Skeletal muscle satellite cell (primary cell): ENCODE measurements around the gene EML1.
"Not testable (repeated sequence)": the region's sequence is repeated elsewhere in the genome, so short reads cannot be mapped to it uniquely, and the experiment has no call there.

ENCODE experiments used
- H3K27me3 ChIP-seq: 2 replicates; pipeline ENCODE4 v1.7.0; 2013; ENCODE audit warnings: low read length; ENCODE audit not compliant: control insufficient read depth, insufficient read depth
- H3K36me3 ChIP-seq: 2 replicates; pipeline ENCODE4 v1.7.0; 2013; ENCODE audit warnings: mild to moderate bottlenecking, control low read depth, low read length; ENCODE audit not compliant: insufficient read depth
- H3K4me1 ChIP-seq: 2 replicates; pipeline ENCODE4 v1.7.0; 2013; ENCODE audit warnings: low read length; ENCODE audit not compliant: control insufficient read depth, insufficient read depth
- H3K4me2 ChIP-seq: 2 replicates; pipeline ENCODE4 v1.7.0; 2013; ENCODE audit warnings: mild to moderate bottlenecking, low read length
- H3K4me3 ChIP-seq: 2 replicates; pipeline ENCODE4 v1.7.0; 2013; ENCODE audit warnings: low read length
- H3K9ac ChIP-seq: 2 replicates; pipeline ENCODE4 v1.7.0; 2013; ENCODE audit warnings: mild to moderate bottlenecking, low read depth, low read length, moderate library complexity
- H3K9me3 ChIP-seq: replicated peaks from 2 replicates; pipeline ENCODE4 v1.7.0; 2013; ENCODE audit warnings: mild to moderate bottlenecking, control low read depth, low read length

Gene EML1

DNA sequence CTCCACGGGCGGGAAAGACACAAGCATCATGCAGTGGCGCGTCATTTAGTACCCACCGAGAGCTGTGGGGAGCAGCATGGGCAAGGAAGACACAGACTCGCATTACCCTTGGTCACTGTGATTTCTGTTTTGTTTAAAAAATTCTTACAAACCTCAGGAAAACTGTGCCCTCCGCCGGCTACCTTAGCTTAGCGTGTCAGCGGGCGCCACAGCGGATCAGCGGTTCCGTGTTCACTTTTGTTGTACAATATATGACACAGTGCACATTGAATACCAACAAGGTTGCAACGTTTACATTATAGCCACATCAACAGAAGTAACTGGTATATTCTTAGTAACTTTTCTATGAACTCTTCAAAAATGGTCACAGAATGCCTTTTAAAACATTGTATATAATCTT is 146.9 kb downstream of the EML1 start:
- Histone ChIP-seq H3K9me3 (no peaks in the 10 kb centered on the region), H3K9ac (no peak overlapping the region), H3K4me2 (no peak overlapping the region), H3K4me3 (no peak overlapping the region), H3K4me1 (no peaks in the 10 kb centered on the region), H3K27me3 (no peaks in the 10 kb centered on the region), H3K36me3 (peaks cover 22% of the 10 kb centered on the region)

DNA sequence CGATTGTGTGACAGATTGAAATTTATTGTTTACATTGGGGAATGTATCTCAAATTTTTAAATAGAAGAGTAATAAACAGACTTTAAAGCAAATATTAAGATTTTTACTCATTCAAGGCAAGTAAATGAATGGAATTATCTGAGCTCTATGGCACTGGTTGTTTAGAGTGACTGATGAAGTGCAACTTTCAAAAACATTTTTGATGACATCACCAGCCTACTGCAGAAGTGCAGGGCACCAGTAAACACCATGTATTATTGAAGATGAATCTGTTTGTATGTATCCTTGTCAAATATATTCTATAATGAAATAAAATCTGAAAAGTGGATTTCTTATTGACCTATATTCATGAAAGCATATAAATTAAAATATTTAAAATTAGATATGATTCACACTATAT is 148.0 kb downstream of the EML1 start:
- Histone ChIP-seq H3K4me1 (peaks cover 4% of the 10 kb centered on the region), H3K9me3 (no peaks in the 10 kb centered on the region), H3K4me2 (no peak overlapping the region), H3K4me3 (no peak overlapping the region), H3K36me3 (peaks cover 22% of the 10 kb centered on the region), H3K9ac (no peak overlapping the region), H3K27me3 (no peaks in the 10 kb centered on the region)

DNA sequence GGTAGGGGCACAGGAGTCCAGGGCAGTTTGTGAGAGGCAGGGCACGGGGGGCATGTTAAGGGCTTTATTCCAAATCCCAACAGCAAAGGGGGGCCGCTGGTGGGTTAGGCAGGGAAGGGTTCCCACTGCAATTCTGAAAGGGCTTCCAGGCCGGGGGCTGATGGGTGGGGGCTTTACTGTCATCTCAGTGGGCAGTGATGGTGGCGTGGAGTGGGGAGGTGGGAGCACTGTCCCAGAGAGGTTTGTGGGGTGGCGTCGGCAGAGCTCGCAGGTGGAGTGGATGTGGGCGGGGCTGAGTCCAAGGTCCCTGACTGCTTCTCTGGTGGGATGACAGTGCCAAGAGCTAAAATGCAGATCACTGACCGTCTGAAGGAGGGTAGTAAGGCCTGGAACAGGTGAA is 150.4 kb downstream of the EML1 start:
- Histone ChIP-seq H3K9me3 (no peaks in the 10 kb centered on the region), H3K4me1 (peaks cover 10% of the 10 kb centered on the region), H3K4me3 (no peak overlapping the region), H3K9ac (no peak overlapping the region), H3K27me3 (no peaks in the 10 kb centered on the region), H3K4me2 (no peak overlapping the region), H3K36me3 (peaks cover 22% of the 10 kb centered on the region)

- H3K4me3 ChIP-seq = no peak overlapping the region
- H3K9ac ChIP-seq = no peak overlapping the region
- peaks cover 22% of the 10 kb centered on the region for H3K36me3 ChIP-seq
- no peaks in the 10 kb centered on the region for H3K27me3 ChIP-seq
- no peak overlapping the region for H3K4me2 ChIP-seq
- H3K4me1 ChIP-seq = peaks cover 10% of the 10 kb centered on the region
- H3K9me3 ChIP-seq = no peaks in the 10 kb centered on the region
Measured at GRCh38 chr14:99944241-99944651, 151.0 kb downstream of the EML1 start.

DNA sequence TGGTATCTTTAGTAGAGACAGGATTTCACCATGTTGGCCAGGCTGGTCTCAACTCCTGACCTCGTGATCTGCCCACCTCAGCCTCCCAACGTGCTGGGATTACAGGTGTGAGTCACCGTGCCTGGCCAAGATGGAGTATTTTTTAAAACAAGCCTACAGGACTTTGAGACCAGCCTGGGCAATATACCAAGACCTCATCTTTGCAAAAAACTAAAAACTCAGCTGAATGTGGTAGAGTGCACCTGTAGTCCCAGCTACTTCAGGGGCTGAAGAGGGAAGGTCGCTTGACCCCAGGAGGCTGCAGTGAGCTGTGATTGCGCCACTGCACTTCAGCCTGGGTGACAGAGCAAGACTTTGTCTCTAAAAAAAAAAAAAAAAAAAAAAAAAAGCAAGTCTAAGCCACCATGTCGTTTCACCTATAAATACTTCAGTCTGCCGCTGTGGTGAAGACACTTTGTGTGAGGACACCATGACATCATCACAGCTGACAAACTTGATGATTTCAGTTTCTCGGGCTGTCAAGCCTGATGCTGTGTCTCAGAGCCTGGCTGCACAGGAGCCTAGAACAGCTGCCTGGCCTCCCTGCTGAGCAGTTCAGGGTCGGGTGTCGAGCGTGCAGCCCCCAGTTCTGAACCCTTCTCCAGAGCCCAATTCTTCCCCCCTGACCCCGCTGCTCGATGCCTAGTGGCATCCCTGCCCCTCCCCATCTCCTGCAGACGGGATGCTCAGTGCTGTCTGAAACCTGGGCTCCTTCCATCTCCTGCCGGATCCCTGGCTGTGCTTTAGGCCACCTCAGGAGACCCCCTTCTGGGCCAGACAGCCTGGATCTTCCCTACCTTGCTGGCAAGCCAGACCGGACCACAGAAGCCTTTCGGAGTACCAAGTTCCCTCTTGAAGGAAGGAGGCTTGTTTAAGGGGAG is 152.8 kb downstream of the EML1 start:
- peaks cover 6% of the 10 kb centered on the region for H3K36me3 ChIP-seq

DNA sequence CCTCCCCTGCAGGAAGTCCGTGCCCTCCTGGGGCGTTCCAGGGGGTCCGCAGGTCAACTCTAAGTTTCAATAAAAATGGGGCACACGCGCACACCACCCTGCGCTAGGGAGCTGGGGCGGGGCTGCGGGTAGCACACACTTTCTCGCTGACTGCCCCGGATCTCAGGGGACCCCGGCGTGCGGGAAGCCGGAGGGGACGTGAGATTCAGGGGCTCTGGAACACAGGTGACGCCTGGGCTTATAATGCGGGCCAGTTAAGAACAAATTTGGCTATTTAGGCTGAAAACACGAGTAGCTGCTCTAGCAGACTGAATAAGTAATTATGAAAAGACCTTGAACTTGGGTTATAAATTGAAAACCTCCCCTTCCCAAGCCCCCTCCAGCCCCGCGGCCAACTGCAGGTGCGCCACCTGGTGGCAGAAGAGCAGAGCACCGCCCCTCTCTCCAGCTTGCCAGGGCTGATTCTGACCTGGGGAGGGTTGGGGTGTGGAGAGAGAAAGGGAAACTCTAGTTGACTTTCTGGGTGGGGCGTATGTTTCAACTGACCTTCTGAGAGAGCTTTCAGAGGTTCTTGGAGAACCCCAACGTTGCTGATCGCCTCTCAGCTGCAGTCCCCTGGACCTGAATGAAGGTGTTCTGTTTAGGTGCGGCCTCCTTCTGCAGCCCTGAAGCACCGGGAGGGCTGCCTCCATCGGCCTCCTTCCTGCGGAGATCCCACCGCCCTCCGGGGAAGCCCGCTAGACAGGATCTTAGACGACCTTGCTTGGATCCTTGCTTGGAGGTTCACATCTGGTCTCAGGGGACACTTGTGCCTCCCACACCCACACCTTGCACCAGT is 153.7 kb downstream of the EML1 start:
- no peaks in the 10 kb centered on the region for H3K9me3 ChIP-seq
- peaks cover 13% of the 10 kb centered on the region for H3K27me3 ChIP-seq
- no peak overlapping the region for H3K9ac ChIP-seq
- peaks cover 10% of the 10 kb centered on the region for H3K4me1 ChIP-seq
- no peak overlapping the region for H3K4me3 ChIP-seq
- H3K36me3 ChIP-seq = peaks cover 6% of the 10 kb centered on the region
- H3K4me2 ChIP-seq = peak overlapping the region; percentile 38

More for the DNA sequence above, 152.8 kb downstream of the EML1 start:
- H3K4me3 ChIP-seq = no peak overlapping the region
- peak overlapping the region; percentile 29 for H3K4me2 ChIP-seq
- H3K9ac ChIP-seq = no peak overlapping the region
- H3K27me3 ChIP-seq = peaks cover 10% of the 10 kb centered on the region
- no peaks in the 10 kb centered on the region for H3K9me3 ChIP-seq
- peaks cover 10% of the 10 kb centered on the region for H3K4me1 ChIP-seq

GRCh38 chr14:99947695-99948094 is 154.5 kb downstream of the EML1 start:
- Histone ChIP-seq H3K4me2 (no peak overlapping the region), H3K9ac (no peak overlapping the region), H3K27me3 (peaks cover 13% of the 10 kb centered on the region), H3K36me3 (no peaks in the 10 kb centered on the region), H3K4me1 (peaks cover 10% of the 10 kb centered on the region), H3K9me3 (no peaks in the 10 kb centered on the region), H3K4me3 (no peak overlapping the region)

DNA sequence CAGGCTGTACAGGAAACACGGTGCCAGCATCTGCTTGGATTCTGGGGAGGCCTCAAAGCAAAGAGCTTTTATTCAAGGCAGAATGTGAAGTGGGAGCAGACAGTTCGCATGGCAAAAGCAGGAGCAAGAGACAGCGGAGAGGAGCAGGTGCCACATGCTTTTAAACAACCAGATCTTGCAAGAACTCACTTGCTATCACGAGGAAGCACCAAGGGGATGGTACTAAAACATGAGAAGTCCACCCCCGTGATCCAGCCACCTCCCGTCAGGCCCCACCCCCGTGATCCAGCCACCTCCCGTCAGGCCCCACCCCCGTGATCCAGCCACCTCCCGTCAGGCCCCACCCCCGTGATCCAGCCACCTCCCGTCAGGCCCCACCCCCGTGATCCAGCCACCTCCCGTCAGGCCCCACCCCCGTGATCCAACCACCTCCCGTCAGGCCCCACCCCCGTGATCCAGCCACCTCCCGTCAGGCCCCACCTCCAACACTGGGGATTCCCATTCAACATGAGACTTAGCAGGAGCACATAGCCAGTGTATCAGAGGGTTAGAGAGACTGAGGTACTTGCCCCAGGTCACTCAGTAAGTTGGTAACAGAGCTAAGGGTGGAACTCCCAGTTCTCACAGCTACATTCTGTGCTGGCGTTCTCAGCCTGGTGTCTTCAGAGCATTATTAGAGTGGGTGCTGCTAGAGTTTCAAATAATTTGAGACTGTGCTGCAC is 156.0 kb downstream of the EML1 start:
- H3K27me3 ChIP-seq = peaks cover 16% of the 10 kb centered on the region
- H3K4me2 ChIP-seq, H3K9me3 ChIP-seq, H3K4me3 ChIP-seq, H3K9ac ChIP-seq, H3K36me3 ChIP-seq, H3K4me1 ChIP-seq: not testable (repeated sequence)

- Histone ChIP-seq H3K9ac (no peak overlapping the region), H3K9me3 (no peaks in the 10 kb centered on the region), H3K4me3 (no peak overlapping the region), H3K4me1 (peaks cover 10% of the 10 kb centered on the region), H3K36me3 (no peaks in the 10 kb centered on the region), H3K27me3 (peaks cover 25% of the 10 kb centered on the region), H3K4me2 (no peak overlapping the region)
Measured at GRCh38 chr14:99950181-99950580, 157.0 kb downstream of the EML1 start.

- H3K9me3 ChIP-seq = no peaks in the 10 kb centered on the region
- H3K27me3 ChIP-seq = peaks cover 32% of the 10 kb centered on the region
- peaks cover 7% of the 10 kb centered on the region for H3K4me1 ChIP-seq
- no peak overlapping the region for H3K4me2 ChIP-seq
- H3K9ac ChIP-seq = no peak overlapping the region
- no peaks in the 10 kb centered on the region for H3K36me3 ChIP-seq
- H3K4me3 ChIP-seq = no peak overlapping the region
Measured at GRCh38 chr14:99951085-99951484, 157.9 kb downstream of the EML1 start.

GRCh38 chr14:99952039-99952438 is 158.8 kb downstream of the EML1 start:
- Histone ChIP-seq H3K4me3 (no peak overlapping the region), H3K36me3 (no peaks in the 10 kb centered on the region), H3K27me3 (peaks cover 34% of the 10 kb centered on the region), H3K4me2 (no peak overlapping the region), H3K9ac (no peak overlapping the region), H3K9me3 (no peaks in the 10 kb centered on the region), H3K4me1 (no peaks in the 10 kb centered on the region)
